ENCODE measurements around the gene ZFP57. TPM values are rescaled to one million over a fixed set of nuclear protein-coding genes. Genes with fewer than 3 reads are reported as not detected.

The ZFP57 gene
- total and polyA plus RNA-seq, 2 of the 13 experiments (the other 11 are each of a cell fraction or from before 2014, with no cell fraction given) = not detected

DNA sequence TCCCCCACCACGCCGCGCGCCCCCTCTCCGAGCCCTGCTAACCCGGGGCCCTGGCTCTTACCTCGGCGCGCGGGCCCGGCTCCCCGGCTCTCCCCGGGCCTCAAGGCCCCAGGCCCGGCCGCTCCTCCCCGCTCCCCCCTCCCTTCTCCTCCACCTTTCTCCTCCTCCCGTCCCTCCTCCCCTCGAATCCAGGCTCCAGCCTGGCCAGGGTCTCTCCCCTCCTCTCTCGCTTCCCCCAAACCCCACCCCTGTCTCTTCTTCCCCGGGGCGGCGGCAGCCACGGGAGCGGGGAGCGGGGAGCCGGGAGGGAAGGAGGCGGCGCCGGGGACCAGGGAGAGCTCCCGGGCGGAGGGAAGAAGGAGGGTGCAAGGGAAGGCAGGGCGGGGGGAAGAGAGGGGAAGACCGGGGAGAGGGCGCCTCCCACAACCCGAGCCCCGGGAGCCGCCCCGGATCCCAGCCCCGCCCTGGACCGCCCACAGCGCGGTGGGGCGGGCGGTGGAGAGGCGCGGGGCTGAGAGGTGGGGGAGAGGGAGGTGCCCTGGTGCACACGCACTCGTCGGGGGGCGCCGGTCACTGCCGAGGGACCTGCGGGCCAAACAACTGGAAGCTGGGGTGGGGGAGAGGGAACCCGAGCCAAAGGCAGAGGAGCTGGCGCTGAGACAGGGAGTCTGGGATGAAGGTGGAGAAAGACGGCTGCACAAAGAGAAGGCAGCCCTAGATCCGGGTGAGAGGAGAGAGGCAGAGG, 48.0 kb downstream of the ZFP57 start, which contains the start of gene GABBR1 (continued):
- TF ChIP-seq ZNF350 (CRISPR knock-in tag; IDR thresholded peaks at IDR 0.05; ENCODE audit: borderline replicate concordance, low read depth) (peak; percentile 33; the same call in 1 of the 2 replicates), MAZ (IDR thresholded peaks at IDR 0.05; ENCODE audit: borderline replicate concordance, low read depth, low read length) (no peak), MAZ (CRISPR knock-in tag; IDR thresholded peaks at IDR 0.05; ENCODE audit: low read depth) (peak; percentile 16; the same call in 1 of the 2 replicates), PHB2 (IDR thresholded peaks at IDR 0.05; ENCODE audit: partially characterized antibody) (no peak), ZNF251 (CRISPR knock-in tag; IDR thresholded peaks at IDR 0.05) (no peak), ZNF44 (CRISPR knock-in tag; IDR thresholded peaks at IDR 0.05) (no peak), ZNF850 (CRISPR knock-in tag; conservative IDR thresholded peaks at IDR 0.05) (no peak)
- TF ChIP-seq, protein P1, sequence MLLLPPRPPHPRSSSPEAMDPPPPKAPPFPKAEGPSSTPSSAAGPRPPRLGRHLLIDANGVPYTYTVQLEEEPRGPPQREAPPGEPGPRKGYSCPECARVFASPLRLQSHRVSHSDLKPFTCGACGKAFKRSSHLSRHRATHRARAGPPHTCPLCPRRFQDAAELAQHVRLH (CRISPR knock-in tag; IDR thresholded peaks at IDR 0.05; ENCODE audit: borderline replicate concordance, low read depth) = no peak
- TF ChIP-seq, protein P2, sequence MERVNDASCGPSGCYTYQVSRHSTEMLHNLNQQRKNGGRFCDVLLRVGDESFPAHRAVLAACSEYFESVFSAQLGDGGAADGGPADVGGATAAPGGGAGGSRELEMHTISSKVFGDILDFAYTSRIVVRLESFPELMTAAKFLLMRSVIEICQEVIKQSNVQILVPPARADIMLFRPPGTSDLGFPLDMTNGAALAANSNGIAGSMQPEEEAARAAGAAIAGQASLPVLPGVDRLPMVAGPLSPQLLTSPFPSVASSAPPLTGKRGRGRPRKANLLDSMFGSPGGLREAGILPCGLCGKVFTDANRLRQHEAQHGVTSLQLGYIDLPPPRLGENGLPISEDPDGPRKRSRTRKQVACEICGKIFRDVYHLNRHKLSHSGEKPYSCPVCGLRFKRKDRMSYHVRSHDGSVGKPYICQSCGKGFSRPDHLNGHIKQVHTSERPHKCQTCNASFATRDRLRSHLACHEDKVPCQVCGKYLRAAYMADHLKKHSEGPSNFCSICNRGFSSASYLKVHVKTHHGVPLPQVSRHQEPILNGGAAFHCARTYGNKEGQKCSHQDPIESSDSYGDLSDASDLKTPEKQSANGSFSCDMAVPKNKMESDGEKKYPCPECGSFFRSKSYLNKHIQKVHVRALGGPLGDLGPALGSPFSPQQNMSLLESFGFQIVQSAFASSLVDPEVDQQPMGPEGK (CRISPR knock-in tag; IDR thresholded peaks at IDR 0.05) = peak; percentile 16; the same call in 1 of the 2 replicates
- TF ChIP-seq, protein P3, sequence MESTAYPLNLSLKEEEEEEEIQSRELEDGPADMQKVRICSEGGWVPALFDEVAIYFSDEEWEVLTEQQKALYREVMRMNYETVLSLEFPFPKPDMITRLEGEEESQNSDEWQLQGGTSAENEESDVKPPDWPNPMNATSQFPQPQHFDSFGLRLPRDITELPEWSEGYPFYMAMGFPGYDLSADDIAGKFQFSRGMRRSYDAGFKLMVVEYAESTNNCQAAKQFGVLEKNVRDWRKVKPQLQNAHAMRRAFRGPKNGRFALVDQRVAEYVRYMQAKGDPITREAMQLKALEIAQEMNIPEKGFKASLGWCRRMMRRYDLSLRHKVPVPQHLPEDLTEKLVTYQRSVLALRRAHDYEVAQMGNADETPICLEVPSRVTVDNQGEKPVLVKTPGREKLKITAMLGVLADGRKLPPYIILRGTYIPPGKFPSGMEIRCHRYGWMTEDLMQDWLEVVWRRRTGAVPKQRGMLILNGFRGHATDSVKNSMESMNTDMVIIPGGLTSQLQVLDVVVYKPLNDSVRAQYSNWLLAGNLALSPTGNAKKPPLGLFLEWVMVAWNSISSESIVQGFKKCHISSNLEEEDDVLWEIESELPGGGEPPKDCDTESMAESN (CRISPR knock-in tag; conservative IDR thresholded peaks at IDR 0.05) = no peak
